Measurements from ENCODE around the gene TBC1D1.

The TBC1D1 gene

DNA sequence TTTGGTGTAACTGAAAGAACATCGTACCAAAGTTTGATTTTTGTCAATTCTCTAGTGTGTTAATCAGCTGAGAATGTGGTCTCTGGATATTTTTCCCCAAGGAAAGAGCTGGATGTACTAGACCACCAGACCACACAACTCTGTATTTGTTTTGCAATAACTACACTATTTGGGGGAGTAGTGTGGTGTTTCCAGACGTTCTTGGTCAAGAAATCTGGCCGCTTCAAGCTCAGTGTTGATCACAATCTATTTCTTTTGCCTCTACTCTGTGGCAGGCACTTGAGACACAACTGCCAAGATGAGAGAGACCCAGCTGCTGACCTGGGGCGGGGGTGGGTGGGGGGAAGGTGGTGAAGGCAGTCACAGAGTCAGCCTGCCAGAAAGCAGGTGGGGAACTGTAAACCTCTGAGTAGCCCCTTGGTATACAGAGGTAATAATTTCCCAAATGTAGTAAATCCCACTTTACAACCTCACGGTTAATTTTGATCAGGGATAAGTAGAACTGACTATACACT, 99.9 kb downstream of the TBC1D1 start:
- peaks cover 15% of the 10 kb centered on the region for H3K36me3 ChIP-seq
- no peak overlapping the region for H3K4me3 ChIP-seq (ENCODE audit: low read depth in 1 of 2, low read length in 1 of 2)
- H3K4me1 ChIP-seq (ENCODE audit: control insufficient read depth in 1 of 2, insufficient read depth in 1 of 2, low read depth in 1 of 2, low read length in 1 of 2) = peaks cover 10 to 26% of the 10 kb centered on the region in 2 experiments
- peak overlapping the region; percentile 73 for H3K27ac ChIP-seq
- no peaks in the 10 kb centered on the region for H3K27me3 ChIP-seq
- no peaks in the 10 kb centered on the region for H3K9me3 ChIP-seq
- no peak for TF ChIP-seq CTCF (IDR thresholded peaks at IDR 0.05)

- peaks cover 10 to 20% of the 10 kb centered on the region in 2 experiments for H3K4me1 ChIP-seq (ENCODE audit: control insufficient read depth in 1 of 2, insufficient read depth in 1 of 2, low read depth in 1 of 2, low read length in 1 of 2)
These were observed 100.9 kb downstream of the TBC1D1 start for GRCh38 chr4:37991623-37992410.

GRCh38 chr4:37993806-37994205, 102.9 kb downstream of the TBC1D1 start:
- Histone ChIP-seq H3K36me3 (peaks cover 4% of the 10 kb centered on the region), H3K27ac (no peak overlapping the region), H3K4me3 (ENCODE audit: low read depth in 1 of 2, low read length in 1 of 2) (no peak overlapping the region), H3K9me3 (no peaks in the 10 kb centered on the region), H3K27me3 (no peaks in the 10 kb centered on the region), H3K4me1 (ENCODE audit: control insufficient read depth in 1 of 2, insufficient read depth in 1 of 2, low read depth in 1 of 2, low read length in 1 of 2) (peaks cover 10 to 20% of the 10 kb centered on the region in 2 experiments)
- no peak for TF ChIP-seq CTCF (IDR thresholded peaks at IDR 0.05)

More at GRCh38 chr4:37991623-37992410, 100.9 kb downstream of the TBC1D1 start:
- H3K27ac ChIP-seq = no peak overlapping the region
- no peak for TF ChIP-seq CTCF (IDR thresholded peaks at IDR 0.05)
- peaks cover 10% of the 10 kb centered on the region for H3K36me3 ChIP-seq
- no peak overlapping the region for H3K4me3 ChIP-seq (ENCODE audit: low read depth in 1 of 2, low read length in 1 of 2)
- H3K27me3 ChIP-seq = no peaks in the 10 kb centered on the region
- no peaks in the 10 kb centered on the region for H3K9me3 ChIP-seq

- no peaks in the 10 kb centered on the region for H3K27me3 ChIP-seq
- H3K9me3 ChIP-seq = no peaks in the 10 kb centered on the region
- peaks cover 6 to 14% of the 10 kb centered on the region in 2 experiments for H3K4me1 ChIP-seq (ENCODE audit: control insufficient read depth in 1 of 2, insufficient read depth in 1 of 2, low read depth in 1 of 2, low read length in 1 of 2)
- peaks cover 4% of the 10 kb centered on the region for H3K36me3 ChIP-seq
- H3K27ac ChIP-seq = no peak overlapping the region
- H3K4me3 ChIP-seq (ENCODE audit: low read depth in 1 of 2, low read length in 1 of 2) = no peak overlapping the region
- no peak for TF ChIP-seq CTCF (IDR thresholded peaks at IDR 0.05)
These were observed 103.7 kb downstream of the TBC1D1 start for GRCh38 chr4:37994569-37994968.

GRCh38 chr4:37995299-37995821, 104.5 kb downstream of the TBC1D1 start:
- Histone ChIP-seq H3K4me1 (ENCODE audit: control insufficient read depth in 1 of 2, insufficient read depth in 1 of 2, low read depth in 1 of 2, low read length in 1 of 2) (peaks cover 0 to 6% of the 10 kb centered on the region in 2 experiments), H3K27me3 (no peaks in the 10 kb centered on the region), H3K4me3 (ENCODE audit: low read depth in 1 of 2, low read length in 1 of 2) (no peak overlapping the region), H3K36me3 (peaks cover 4% of the 10 kb centered on the region), H3K9me3 (no peaks in the 10 kb centered on the region), H3K27ac (no peak overlapping the region)
- TF ChIP-seq CTCF (IDR thresholded peaks at IDR 0.05) = no peak
